NCI-H774 (cell line): Measurements from ENCODE around the gene YIF1B.
"Not testable (repeated sequence)": the region's sequence is repeated elsewhere in the genome, so short reads cannot be mapped to it uniquely, and the experiment has no call there.

Source experiments
- DNase-seq: peaks from one replicate; lab custom pipeline; 2025; lab: John Stamatoyannopoulos, UW

The YIF1B gene

DNA sequence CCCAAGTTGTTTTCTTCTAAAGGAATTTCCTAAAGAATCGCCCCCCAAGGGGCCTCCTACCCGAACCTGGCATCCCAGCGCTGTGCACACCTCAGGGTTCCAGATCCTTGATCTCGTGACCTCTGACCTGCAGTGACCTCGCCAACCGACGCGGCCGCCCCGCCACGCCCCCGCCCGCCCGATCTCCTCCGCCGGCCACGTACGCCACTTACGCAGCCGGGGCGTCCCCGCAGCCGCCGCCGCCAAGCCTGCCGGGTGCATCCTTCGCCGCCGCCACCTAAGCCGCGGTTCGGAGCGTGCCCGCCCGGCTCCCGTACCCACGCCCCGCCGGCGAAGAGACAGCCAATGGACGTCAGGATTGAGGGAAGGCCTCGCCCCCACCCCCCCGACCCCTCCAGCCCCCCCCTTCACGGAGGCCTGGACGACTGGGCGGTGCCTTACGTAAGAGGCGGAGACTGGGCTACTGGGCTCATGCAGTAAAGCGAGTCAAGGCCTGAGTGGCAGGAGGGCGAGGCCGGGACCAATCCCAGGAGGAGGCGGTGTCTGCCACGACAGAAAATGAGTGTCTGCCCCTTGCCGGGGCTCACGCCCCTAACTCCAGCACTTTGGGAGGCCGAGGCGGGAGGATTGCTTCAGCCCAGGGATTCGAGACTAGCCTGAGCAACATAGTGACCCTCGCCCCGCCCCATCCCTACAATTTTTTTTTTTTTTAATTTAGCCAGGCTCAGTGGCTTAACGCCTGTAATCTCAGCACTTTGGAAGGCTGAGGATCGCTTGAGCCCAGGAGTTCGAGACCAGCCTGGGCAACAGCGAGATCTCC is at the start of gene YIF1B:
TSS of gene YIF1B (minus strand) at position 291 of the 820 bp plus-strand sequence. CDS start at position 261, 30 bp downstream.
- peak; percentile 97 for DNase-seq

- DNase-seq = not testable (repeated sequence)
Observed at GRCh38 chr19:38362946-38363688, 47.4 kb upstream of the YIF1B start.

GRCh38 chr19:38362076-38362945 is 46.6 kb upstream of the YIF1B start:
- peak; percentile 50 for DNase-seq

- DNase-seq = peak; percentile 58
Observed at GRCh38 chr19:38361633-38362075, 45.9 kb upstream of the YIF1B start.

DNA sequence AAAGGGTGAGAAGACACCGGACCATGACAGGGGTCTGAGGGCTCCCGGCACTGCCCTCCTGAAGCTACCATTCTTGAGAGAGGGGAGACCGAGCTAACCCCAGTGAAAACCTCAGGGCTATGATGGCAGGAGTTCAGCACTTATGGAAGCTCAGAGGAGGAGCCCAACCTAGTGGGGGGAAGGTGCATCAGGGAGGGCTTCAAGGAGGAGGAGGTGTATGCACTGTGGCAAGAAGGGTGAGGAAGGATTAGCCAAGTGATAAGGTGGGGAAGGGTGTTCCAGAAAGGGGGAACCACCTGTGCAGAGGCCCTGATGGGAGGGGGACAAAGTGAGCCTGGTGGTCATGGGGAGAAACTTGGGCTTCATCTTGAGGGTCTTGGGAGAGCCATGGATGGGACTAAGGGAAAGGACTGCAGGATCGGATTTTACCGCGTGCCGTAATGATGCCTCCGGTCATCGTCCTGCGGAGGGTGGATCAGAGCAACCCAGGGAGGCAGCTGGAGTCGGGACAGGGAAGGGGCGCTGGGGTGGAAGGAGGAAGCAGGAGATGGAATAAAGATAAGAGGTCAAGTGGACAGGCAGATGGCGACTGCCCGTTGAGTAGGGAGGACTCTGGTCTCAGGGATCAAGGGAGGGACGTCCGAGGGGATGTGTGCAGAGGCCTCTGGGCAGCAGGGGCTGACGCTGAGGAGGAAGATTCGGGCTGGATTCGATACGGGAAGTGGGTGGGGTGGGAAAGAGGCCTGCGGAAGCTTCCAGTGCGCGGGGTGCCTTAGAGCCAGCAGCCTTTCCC is 45.3 kb upstream of the YIF1B start:
- no peak for DNase-seq

GRCh38 chr19:38360351-38360750 is 44.6 kb upstream of the YIF1B start:
- no peak for DNase-seq

DNA sequence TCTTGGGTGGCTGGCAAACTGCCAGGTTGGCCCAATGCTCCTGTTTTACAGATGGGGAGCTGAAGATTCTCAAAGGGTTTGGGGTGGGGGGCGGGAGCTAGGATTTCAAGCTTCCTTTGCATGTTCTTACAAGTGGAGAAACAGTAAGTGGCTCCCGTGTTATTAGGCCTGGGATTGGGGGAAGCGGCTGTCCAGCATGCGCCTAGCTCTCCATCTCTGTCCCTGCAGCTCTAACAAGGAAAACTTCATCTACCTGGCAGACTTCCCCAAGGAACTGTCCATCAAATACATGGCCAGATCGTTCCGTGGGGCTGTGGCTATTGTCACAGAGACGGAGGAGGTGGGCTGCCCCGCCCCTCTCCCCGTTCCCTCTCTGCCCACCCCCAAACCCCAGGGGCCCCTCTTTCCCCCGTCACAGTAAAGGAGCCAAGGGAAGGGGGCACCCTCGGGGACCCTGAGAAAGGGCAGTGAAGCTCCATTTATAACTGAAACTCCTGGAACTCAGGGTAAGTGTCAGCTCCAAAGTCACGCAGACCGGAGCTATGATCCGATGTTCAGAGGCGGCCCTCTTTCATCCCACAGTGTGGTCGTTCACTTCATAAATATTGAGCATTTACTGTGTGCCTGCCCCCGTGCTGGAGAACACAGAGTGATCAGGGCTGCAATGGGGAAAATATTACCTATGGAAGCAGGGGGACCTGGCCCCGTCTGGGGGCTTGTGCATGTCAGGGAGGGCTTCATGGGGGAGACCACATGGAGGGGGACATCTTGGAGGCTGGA is 43.7 kb upstream of the YIF1B start:
- DNase-seq = no peak

- DNase-seq = no peak
Observed at GRCh38 chr19:38358071-38358470, 42.3 kb upstream of the YIF1B start.

DNA sequence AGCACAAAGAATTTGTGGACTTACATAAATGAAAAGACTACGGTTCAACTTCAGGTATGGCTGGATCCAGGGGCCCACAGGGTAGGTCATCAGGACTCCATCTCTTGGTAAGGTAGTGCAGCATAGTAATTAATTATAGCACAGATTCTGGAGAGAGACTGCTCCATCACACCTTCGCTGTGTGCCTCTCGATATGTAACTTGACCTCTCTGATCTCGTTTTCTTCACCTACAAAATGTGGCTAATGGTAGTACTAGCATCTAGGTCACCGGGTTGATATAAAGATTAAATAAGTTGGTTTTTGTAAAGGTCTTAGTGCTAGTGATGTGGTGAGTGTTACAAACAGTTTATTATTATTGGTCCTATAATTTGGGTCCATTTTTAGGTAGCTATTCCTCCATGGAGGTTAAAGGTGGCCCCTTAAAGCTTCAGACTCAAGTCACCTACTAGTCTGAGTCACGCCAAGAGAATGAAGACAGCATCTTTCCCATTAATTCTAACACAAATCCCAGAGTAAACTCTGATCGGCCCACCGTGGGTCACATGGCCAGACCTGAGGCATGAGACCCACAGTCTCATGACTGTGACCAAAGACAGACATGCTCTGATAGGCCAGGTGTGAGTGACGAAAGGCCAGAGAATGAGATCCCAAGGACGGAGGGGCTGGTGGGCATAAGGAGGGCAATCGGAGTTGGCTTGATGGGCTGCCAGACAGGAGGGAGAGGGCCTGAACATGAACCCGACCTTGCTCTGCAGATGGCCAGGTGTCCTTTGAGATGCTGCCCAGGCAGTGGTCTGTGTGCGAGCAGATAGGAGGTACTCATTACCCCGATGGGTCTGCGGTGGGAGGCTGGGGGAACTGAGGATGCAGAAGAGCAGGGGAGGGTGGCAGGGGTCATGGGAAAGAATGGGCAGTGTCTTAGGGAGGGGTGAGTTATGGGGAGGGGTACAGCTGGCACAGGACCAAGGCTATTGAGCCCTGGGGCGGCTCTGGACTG is 40.3 kb upstream of the YIF1B start:
- DNase-seq = no peak

DNA sequence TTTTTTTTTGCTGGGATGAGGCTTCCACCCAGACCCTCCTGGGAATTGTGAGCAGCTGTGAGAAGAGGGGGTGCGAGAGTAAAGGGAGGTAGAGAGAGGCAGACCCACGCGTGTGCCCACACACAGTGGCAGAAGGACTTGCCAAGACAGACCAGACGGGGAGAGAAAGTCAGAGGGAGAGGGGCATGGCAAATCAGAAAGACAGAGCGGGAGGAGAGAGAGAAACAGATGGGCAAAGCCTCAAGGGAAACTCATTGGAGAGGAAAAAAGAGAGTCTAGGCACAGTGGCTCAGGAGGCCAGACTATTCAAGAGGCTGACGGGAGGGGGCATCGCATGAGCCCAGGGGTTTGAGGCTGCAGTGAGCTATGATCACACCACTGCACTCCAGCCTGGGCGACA is 36.9 kb upstream of the YIF1B start:
- no peak for DNase-seq

DNA sequence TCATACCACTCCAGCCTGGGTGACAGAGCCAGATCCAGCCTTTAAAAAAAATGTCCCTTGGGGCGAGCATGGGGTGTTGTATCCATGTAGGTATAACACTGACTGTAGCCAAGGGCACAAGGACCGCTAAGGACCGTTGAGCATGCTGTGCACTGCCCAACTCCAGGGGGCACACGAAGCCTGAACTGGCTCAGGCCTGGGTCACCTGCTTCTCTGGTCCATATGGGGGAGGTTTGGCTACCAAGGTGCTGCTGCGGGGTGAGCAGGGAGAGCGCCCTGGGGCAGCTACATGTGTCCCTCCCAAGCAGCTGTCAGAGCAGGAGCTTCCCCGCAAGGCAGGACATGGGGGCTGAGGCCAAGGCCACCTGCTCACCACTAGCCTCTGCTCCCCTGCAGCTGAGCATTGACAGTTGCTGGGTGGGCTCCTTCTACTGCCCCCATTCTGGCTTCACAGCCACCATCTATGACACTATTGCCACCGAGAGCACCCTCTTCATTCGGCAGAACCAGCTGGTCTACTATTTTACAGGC is 36.2 kb upstream of the YIF1B start:
- DNase-seq = no peak

- no peak for DNase-seq
Observed at GRCh38 chr19:38350883-38351282, 35.1 kb upstream of the YIF1B start.

DNA sequence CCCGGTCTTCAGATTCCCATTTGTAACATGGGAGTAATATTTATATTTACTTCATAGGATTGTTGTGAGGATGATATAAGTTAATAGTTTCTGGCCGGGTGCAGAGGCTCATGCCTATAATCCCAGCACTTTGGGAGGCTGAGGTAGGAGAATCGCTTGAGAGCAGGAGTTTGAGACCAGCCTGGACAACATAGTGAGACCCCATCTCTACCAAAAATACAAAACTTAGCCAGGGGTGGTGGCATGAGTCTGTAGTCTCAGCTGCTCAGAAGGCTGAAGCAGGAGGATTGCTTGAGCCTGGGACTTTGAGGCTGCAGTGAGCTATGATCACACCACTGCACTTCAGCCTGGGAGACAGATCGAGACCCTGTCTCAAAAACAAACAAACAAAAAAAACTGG is 31.1 kb upstream of the YIF1B start:
- no peak for DNase-seq

GRCh38 chr19:38340927-38341326 is 25.2 kb upstream of the YIF1B start:
- no peak for DNase-seq

GRCh38 chr19:38339011-38339410 is 23.3 kb upstream of the YIF1B start:
- not testable (repeated sequence) for DNase-seq

DNA sequence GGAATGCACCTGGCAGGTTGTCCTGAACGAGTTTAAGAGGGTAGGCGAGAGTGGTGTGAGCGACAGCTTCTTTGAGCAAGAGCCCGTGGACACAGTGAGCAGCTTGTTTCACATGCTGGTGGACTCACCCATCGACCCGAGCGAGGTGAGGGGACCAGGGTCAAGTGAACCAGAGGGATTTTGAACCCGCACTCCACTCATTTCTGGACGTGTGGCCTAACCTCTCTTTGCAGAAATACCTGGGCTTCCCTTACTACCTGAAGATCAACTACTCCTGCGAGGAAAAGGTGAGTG is 21.6 kb upstream of the YIF1B start:
- DNase-seq = no peak

- DNase-seq = peak; percentile 92
Observed at GRCh38 chr19:38336638-38337359, 21.1 kb upstream of the YIF1B start.

DNA sequence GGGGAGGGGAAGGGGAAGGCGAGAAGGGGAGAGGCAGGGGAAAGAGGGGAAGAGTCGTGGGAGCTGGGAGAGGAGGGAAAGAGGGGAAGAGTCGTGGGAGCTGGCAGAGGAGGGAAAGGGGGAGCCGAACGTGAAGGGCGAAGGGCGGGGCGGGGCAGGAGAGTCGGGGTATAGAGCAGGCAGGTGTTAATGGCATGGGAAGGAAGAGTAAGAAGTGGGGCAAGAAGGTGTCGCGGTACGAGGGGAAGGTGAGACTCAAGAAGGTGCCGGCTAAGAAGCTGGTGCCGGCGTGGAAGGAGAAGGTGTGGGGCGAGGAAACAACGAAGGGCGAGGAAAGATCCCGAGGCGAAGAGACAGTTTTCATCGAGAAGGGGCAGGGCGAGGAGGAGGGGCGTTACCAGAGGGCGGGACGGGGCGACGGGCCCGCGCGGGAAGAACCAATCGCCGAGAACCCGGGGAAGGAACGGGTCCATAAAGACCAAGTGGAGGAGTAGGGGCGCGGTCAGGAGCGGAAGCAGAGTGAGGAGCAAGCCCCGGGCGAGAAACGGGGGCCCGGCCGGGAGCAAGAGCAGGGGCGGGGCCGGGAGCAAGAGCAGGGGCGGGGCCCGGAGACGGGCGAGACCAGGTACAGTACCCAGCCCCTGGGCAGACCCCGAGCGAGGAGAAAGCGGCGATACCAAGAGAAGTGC is 20.3 kb upstream of the YIF1B start:
- peak; percentile 95 for DNase-seq
